ENCODE measurements around the gene CIRBP. TPM values are rescaled to one million over a fixed set of nuclear protein-coding genes. Genes with fewer than 3 reads are reported as not detected.

The CIRBP gene
- total and polyA plus RNA-seq, 2 of the 13 experiments (the other 11 are each of a cell fraction or from before 2014, with no cell fraction given), result 133 to 140 TPM

DNA sequence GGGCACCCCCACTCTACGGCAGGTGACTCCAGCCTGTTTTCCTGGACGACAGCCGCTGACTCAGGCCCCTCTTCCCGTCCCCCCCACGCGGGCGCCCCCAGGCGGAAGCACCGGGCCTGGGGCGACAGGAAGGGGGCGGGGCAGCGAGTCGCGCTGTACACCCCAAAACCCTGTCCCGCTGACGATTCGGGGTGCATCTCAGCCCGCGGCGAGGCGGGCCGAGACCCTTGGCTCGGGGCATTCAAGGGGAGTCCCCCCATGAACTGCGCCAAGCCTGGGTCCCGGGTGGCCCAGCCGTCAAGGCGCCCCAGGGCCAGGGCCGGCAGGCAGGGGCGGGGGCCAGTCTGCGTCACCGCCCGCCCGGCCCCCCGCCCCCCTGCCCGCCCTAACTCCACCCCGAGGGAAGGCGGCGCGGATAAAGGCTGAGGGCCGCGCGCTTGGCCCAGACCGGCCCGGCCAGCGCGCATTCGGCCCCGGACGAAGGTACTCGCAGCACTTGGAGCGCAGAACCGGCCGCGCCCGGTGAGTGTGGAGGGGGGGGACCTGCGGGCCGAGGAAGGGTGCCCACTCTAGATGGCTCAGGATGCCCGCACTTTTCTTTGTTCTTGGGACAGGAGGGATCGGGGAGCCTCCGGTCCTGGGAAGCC lies 20.9 kb upstream of the CIRBP start, which contains the start of gene MIDN (continued):
- no peak for TF ChIP-seq ZNF530 (CRISPR knock-in tag; IDR thresholded peaks at IDR 0.05; ENCODE audit: low read depth)
- TF ChIP-seq ZMYM2 (CRISPR knock-in tag; IDR thresholded peaks at IDR 0.05), result peak; percentile 53; the same call in 1 of the 2 replicates
- 0 out of 2 replicates have a peak, but pooled peaks have one; percentile 6 for TF ChIP-seq ZNF724P (CRISPR knock-in tag; IDR thresholded peaks at IDR 0.05; ENCODE audit: borderline replicate concordance)
- TF ChIP-seq DPF2 (CRISPR knock-in tag; IDR thresholded peaks at IDR 0.05; ENCODE audit: borderline replicate concordance, low read depth), result 0 out of 2 replicates have a peak, but pooled peaks have one; percentile 21
- TF ChIP-seq, protein P1, sequence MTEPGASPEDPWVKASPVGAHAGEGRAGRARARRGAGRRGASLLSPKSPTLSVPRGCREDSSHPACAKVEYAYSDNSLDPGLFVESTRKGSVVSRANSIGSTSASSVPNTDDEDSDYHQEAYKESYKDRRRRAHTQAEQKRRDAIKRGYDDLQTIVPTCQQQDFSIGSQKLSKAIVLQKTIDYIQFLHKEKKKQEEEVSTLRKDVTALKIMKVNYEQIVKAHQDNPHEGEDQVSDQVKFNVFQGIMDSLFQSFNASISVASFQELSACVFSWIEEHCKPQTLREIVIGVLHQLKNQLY (CRISPR knock-in tag; IDR thresholded peaks at IDR 0.05), result no peak
- TF ChIP-seq, protein P2, sequence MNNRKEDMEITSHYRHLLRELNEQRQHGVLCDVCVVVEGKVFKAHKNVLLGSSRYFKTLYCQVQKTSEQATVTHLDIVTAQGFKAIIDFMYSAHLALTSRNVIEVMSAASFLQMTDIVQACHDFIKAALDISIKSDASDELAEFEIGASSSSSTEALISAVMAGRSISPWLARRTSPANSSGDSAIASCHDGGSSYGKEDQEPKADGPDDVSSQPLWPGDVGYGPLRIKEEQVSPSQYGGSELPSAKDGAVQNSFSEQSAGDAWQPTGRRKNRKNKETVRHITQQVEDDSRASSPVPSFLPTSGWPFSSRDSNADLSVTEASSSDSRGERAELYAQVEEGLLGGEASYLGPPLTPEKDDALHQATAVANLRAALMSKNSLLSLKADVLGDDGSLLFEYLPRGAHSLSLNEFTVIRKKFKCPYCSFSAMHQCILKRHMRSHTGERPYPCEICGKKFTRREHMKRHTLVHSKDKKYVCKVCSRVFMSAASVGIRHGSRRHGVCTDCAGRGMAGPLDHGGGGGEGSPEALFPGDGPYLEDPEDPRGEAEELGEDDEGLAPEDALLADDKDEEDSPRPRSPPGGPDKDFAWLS (CRISPR knock-in tag; IDR thresholded peaks at IDR 0.05; ENCODE audit: borderline replicate concordance), result no peak
- TF ChIP-seq ZKSCAN5 (CRISPR knock-in tag; IDR thresholded peaks at IDR 0.05), result no peak
- no peak for TF ChIP-seq SRSF4 (IDR thresholded peaks at IDR 0.05; ENCODE audit: low read depth, low read length, poor library complexity, severe bottlenecking)
- TF ChIP-seq ZSCAN29 (CRISPR knock-in tag; conservative IDR thresholded peaks at IDR 0.05), result no peak
- TF ChIP-seq GABPB1 (CRISPR knock-in tag; IDR thresholded peaks at IDR 0.05), result peak; percentile 85
- TF ChIP-seq HDAC1 (CRISPR knock-in tag; IDR thresholded peaks at IDR 0.05), result peak; percentile 83
- TF ChIP-seq, protein P3, sequence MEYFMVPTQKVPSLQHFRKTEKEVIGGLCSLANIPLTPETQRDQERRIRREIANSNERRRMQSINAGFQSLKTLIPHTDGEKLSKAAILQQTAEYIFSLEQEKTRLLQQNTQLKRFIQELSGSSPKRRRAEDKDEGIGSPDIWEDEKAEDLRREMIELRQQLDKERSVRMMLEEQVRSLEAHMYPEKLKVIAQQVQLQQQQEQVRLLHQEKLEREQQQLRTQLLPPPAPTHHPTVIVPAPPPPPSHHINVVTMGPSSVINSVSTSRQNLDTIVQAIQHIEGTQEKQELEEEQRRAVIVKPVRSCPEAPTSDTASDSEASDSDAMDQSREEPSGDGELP (IDR thresholded peaks at IDR 0.05; ENCODE audit: borderline replicate concordance, low read depth), result peak; percentile 52; the same call in 1 of the 2 replicates
- no peak for TF ChIP-seq ARID2 (CRISPR knock-in tag; IDR thresholded peaks at IDR 0.05; ENCODE audit: borderline replicate concordance)
- TF ChIP-seq CENPX (CRISPR knock-in tag; IDR thresholded peaks at IDR 0.05), result no peak
- TF ChIP-seq, protein P4, sequence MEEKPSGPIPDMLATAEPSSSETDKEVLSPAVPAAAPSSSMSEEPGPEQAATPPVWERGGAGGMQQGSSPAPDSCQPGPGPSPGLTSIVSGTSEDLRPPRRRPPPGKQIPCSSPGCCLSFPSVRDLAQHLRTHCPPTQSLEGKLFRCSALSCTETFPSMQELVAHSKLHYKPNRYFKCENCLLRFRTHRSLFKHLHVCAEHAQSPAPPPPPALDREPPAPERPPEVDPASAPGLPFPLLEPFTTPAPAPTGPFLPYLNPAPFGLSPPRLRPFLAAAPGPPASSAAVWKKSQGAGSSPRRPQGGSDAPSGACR (CRISPR knock-in tag; IDR thresholded peaks at IDR 0.05), result peak; percentile 20; the same call in 1 of the 2 replicates
- peak; percentile 84 for TF ChIP-seq AGO2 (optimal IDR thresholded peaks at IDR 0.05; ENCODE audit: low read depth, low read length)
- TF ChIP-seq, protein P5, sequence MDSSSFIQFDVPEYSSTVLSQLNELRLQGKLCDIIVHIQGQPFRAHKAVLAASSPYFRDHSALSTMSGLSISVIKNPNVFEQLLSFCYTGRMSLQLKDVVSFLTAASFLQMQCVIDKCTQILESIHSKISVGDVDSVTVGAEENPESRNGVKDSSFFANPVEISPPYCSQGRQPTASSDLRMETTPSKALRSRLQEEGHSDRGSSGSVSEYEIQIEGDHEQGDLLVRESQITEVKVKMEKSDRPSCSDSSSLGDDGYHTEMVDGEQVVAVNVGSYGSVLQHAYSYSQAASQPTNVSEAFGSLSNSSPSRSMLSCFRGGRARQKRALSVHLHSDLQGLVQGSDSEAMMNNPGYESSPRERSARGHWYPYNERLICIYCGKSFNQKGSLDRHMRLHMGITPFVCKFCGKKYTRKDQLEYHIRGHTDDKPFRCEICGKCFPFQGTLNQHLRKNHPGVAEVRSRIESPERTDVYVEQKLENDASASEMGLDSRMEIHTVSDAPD (CRISPR knock-in tag; IDR thresholded peaks at IDR 0.05), result 0 out of 2 replicates have a peak, but pooled peaks have one; percentile 30

All from HepG2 (cell line).